Measurements from ENCODE around the gene PHLPP1. TPM values are rescaled to one million over a fixed set of nuclear protein-coding genes. Genes with fewer than 3 reads are reported as not detected.

Gene PHLPP1
- total RNA-seq, 1 experiment from 2014 or later = 39.9 TPM

- DNase-seq = no peak
- no peak overlapping the region for H3K9ac ChIP-seq (ENCODE audit: extremely low read depth, insufficient read length, low read length)
- no peak overlapping the region for H2BK120ac ChIP-seq (ENCODE audit: low read depth, low read length, poor library complexity, severe bottlenecking)
- no peaks in the 10 kb centered on the region for H3K9me3 ChIP-seq (ENCODE audit: control insufficient read depth, low read depth, low read length)
- H2BK20ac ChIP-seq (ENCODE audit: low read depth, low read length, poor library complexity, severe bottlenecking) = no peak overlapping the region
- H3K27me3 ChIP-seq (ENCODE audit: insufficient read depth, low read length) = no peaks in the 10 kb centered on the region
- no peak overlapping the region for H2AK5ac ChIP-seq (ENCODE audit: insufficient read length, low read length)
- no peak overlapping the region for H3K23ac ChIP-seq (ENCODE audit: insufficient read length, low read depth, low read length)
- no peaks in the 10 kb centered on the region for H3K9me3 Mint-ChIP-seq
- H4K8ac ChIP-seq (replicated peaks; ENCODE audit: insufficient read length, low read depth, low read length) = no peak overlapping the region
- H3T11ph ChIP-seq (ENCODE audit: low read length) = no peak overlapping the region
- no peak overlapping the region for H3K4me2 ChIP-seq (ENCODE audit: insufficient read depth, insufficient read length, low read length)
- no peaks in the 10 kb centered on the region for H3K4me1 Mint-ChIP-seq
- H3K4ac ChIP-seq (ENCODE audit: low read depth, low read length) = no peak overlapping the region
- H4K20me1 ChIP-seq (ENCODE audit: control insufficient read depth, insufficient read depth, insufficient read length) = no peaks in the 10 kb centered on the region
- H2BK12ac ChIP-seq (ENCODE audit: insufficient read length, low read depth, low read length) = no peak overlapping the region
- TF ChIP-seq, protein P1, sequence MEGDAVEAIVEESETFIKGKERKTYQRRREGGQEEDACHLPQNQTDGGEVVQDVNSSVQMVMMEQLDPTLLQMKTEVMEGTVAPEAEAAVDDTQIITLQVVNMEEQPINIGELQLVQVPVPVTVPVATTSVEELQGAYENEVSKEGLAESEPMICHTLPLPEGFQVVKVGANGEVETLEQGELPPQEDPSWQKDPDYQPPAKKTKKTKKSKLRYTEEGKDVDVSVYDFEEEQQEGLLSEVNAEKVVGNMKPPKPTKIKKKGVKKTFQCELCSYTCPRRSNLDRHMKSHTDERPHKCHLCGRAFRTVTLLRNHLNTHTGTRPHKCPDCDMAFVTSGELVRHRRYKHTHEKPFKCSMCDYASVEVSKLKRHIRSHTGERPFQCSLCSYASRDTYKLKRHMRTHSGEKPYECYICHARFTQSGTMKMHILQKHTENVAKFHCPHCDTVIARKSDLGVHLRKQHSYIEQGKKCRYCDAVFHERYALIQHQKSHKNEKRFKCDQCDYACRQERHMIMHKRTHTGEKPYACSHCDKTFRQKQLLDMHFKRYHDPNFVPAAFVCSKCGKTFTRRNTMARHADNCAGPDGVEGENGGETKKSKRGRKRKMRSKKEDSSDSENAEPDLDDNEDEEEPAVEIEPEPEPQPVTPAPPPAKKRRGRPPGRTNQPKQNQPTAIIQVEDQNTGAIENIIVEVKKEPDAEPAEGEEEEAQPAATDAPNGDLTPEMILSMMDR (conservative IDR thresholded peaks at IDR 0.05) = no peak
- H3K79me1 ChIP-seq (ENCODE audit: insufficient read depth, low read depth, low read length, poor library complexity, severe bottlenecking) = no peaks in the 10 kb centered on the region
- H3K79me2 ChIP-seq (ENCODE audit: insufficient read depth, low read length) = no peaks in the 10 kb centered on the region
- H2BK5ac ChIP-seq (ENCODE audit: insufficient read length, low read length) = no peak overlapping the region
- H3K27ac Mint-ChIP-seq = no peak overlapping the region
- no peaks in the 10 kb centered on the region for H3K23me2 ChIP-seq (ENCODE audit: insufficient read length, low read depth, low read length, poor library complexity, severe bottlenecking)
- no peak overlapping the region for H4K5ac ChIP-seq (ENCODE audit: insufficient read length, low read depth, low read length)
- H3K56ac ChIP-seq (ENCODE audit: insufficient read length, low read depth, low read length) = no peak overlapping the region
- H3K18ac ChIP-seq (ENCODE audit: insufficient read length, low read depth, low read length) = no peak overlapping the region
- H3K4me3 Mint-ChIP-seq = no peak overlapping the region
- no peaks in the 10 kb centered on the region; a peak in 1 of 7 replicates for H3K36me3 Mint-ChIP-seq (ENCODE audit: insufficient read depth in 1 of 3, low read depth in 3 of 3)
- peaks cover 4% of the 10 kb centered on the region; the same call in 1 of the 2 replicates for H3K27me3 Mint-ChIP-seq (ENCODE audit: low read depth)
- no peak overlapping the region for H3K14ac ChIP-seq (ENCODE audit: insufficient read depth, low read length)
- no peak overlapping the region for H2BK15ac ChIP-seq (ENCODE audit: low read depth, low read length)
- no peaks in the 10 kb centered on the region for H3K4me1 ChIP-seq (ENCODE audit: insufficient read depth, low read length)
- no peak overlapping the region for H3K27ac ChIP-seq (ENCODE audit: insufficient read length, low read depth, low read length)
- H2AFZ ChIP-seq (ENCODE audit: low read length) = no peak overlapping the region
- H4K91ac ChIP-seq (ENCODE audit: insufficient read length, low read depth, low read length) = no peak overlapping the region
These were observed 17.7 kb upstream of the PHLPP1 start for GRCh38 chr18:62697636-62698035.

Measured in H9 (cell line).